ENCODE data around the gene PMP22. TPM values are rescaled to one million over a fixed set of nuclear protein-coding genes. Genes with fewer than 3 reads are reported as not detected.

Gene PMP22
- 120 TPM for total RNA-seq

DNA sequence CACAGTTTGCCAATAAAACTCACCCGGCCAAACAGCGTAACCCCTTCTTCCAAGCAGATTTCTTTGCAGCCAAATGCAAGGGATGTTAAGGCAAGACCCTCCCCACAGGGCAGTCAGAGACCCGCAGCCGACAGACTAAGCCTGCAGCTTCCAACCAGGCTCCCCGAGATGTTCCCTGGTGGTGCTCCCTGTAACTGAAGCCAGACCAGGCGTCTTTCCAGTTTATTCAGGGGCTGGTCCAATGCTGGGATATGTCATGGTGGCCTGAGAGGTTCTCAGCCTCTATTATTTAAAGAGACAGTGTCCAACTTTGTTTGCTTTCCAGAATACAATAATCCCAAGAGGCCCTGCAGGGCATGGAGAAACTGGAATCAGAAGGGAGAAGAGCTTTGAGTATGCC, at the start of gene PMP22:
Gene PMP22 (minus strand): TSS at position 196 of the 400 bp plus-strand sequence. CDS start 4,599 bp downstream, outside the sequence.

Other genes with a start within 250 kb of the PMP22 start
- 3.1 TPM for gene TEKT3, start 76.3 kb upstream of the PMP22 start, total RNA-seq
- 6.7 TPM for gene CDRT4, start 202.3 kb upstream of the PMP22 start, total RNA-seq